ENCODE measurements around the gene FAM222A. TPM values are rescaled to one million over a fixed set of nuclear protein-coding genes. Genes with fewer than 3 reads are reported as not detected.

The FAM222A gene
- total and polyA plus RNA-seq, 7 donors, result 1.1 to 3.3 (median 2.1) TPM

DNA sequence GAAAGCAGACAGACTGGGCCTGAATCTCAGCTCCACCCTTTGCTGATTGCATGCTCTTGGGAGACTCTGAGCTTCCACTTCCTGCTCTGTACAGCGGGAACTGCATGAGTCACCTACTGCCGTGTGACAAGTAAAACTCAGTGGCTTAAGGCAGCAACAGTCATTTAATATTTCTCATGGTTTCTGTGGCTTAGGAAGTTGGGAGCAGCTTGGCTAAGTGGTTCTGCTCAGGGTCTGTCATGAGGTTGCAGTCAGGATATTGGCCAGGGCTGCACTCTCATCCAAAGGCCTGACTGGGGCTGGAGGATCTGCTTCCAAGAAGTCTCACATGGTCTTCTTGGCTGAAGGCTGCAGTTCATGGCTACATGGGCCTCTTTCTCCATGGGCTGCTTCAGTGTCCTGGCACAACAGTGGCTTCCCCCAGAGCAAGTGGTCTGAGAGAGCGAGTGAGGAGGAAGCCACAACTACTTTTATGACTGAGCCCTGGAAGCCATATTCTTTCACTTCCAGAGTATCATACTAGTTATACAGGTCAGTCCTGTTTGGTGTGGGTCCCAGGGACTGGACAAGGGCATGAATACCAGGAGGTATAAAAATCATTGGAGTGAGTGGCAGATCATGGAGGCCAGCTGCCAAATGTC is 49.7 kb downstream of the FAM222A start:
- no peak overlapping the region for H3K27ac ChIP-seq
- no peaks in the 10 kb centered on the region for H3K9me3 ChIP-seq
- TF ChIP-seq EP300 (IDR thresholded peaks at IDR 0.05) (no peak), POLR2AphosphoS5 (IDR thresholded peaks at IDR 0.05) (no peak), POLR2A (IDR thresholded peaks at IDR 0.05) (no peak), CTCF (IDR thresholded peaks at IDR 0.05) (no peak)
- no peaks in the 10 kb centered on the region for H3K36me3 ChIP-seq
- WGBS, 2 donors, result 45 to 59% methylated on average over 3 of the region's 3 CpGs
- no peak overlapping the region for H3K4me3 ChIP-seq
- intact Hi-C loops (cut with DNase I), result no loop called here
- H3K27me3 ChIP-seq, result no peaks in the 10 kb centered on the region
- peak; percentile 35 for DNase-seq
- peaks cover 0 to 20% (median 20%) of the 10 kb centered on the region in 4 donors for H3K4me1 ChIP-seq

- no peaks in the 10 kb centered on the region for H3K36me3 ChIP-seq
- DNase-seq, result no peak
- no peaks in the 10 kb centered on the region for H3K27me3 ChIP-seq
- 90% methylated on average over 3 of the region's 3 CpGs for WGBS, 2 donors
- no peak overlapping the region for H3K27ac ChIP-seq
- TF ChIP-seq CTCF (IDR thresholded peaks at IDR 0.05), result no peak
- TF ChIP-seq POLR2AphosphoS5 (IDR thresholded peaks at IDR 0.05), result no peak
- no peak for TF ChIP-seq POLR2A (IDR thresholded peaks at IDR 0.05)
- TF ChIP-seq EP300 (IDR thresholded peaks at IDR 0.05), result no peak
- H3K9me3 ChIP-seq, result no peaks in the 10 kb centered on the region
- peaks cover 0 to 16% (median 14%) of the 10 kb centered on the region in 4 donors for H3K4me1 ChIP-seq
- intact Hi-C loops (cut with DNase I), result no loop called here
- H3K4me3 ChIP-seq, result no peak overlapping the region
These were observed 50.5 kb downstream of the FAM222A start for GRCh38 chr12:109764123-109764522.

- Histone ChIP-seq H3K27ac (no peak overlapping the region), H3K27me3 (no peaks in the 10 kb centered on the region), H3K36me3 (no peaks in the 10 kb centered on the region), H3K4me1 (peaks cover 0 to 9% (median 7%) of the 10 kb centered on the region in 4 donors), H3K9me3 (no peaks in the 10 kb centered on the region), H3K4me3 (no peak overlapping the region)
- 88 to 90% methylated on average over 18 of the region's 18 CpGs for WGBS, 2 donors
- peak; percentile 49 for DNase-seq
- no peak for TF ChIP-seq EP300 (IDR thresholded peaks at IDR 0.05)
- TF ChIP-seq POLR2A (IDR thresholded peaks at IDR 0.05), result no peak
- no peak for TF ChIP-seq CTCF (IDR thresholded peaks at IDR 0.05)
- no peak for TF ChIP-seq POLR2AphosphoS5 (IDR thresholded peaks at IDR 0.05)
- intact Hi-C loops (cut with DNase I), result no loop called here
These were observed 51.3 kb downstream of the FAM222A start for GRCh38 chr12:109764776-109765445.

- no peak for TF ChIP-seq POLR2AphosphoS5 (IDR thresholded peaks at IDR 0.05)
- TF ChIP-seq CTCF (IDR thresholded peaks at IDR 0.05), result no peak
- no peak for TF ChIP-seq POLR2A (IDR thresholded peaks at IDR 0.05)
- TF ChIP-seq EP300 (IDR thresholded peaks at IDR 0.05), result no peak
- Histone ChIP-seq H3K36me3 (no peaks in the 10 kb centered on the region), H3K4me3 (no peak overlapping the region), H3K27me3 (no peaks in the 10 kb centered on the region), H3K9me3 (no peaks in the 10 kb centered on the region), H3K4me1 (peaks cover 0 to 6% (median 2%) of the 10 kb centered on the region in 4 donors), H3K27ac (no peak overlapping the region)
- DNase-seq, result no peak
- intact Hi-C loops (cut with DNase I), result no loop called here
- 93 to 95% methylated on average over 6 of the region's 6 CpGs for WGBS, 2 donors
These were observed 51.8 kb downstream of the FAM222A start for GRCh38 chr12:109765446-109765810.
